ENCODE measurements around the gene CHCHD3.

Gene CHCHD3

GRCh38 chr7:133081119-133081598 is 731 bp downstream of the CHCHD3 start:
- H3K9ac ChIP-seq (ENCODE audit: low read length): peak overlapping the region; percentile 94
- peak overlapping the region; percentile 98 for H3K4me3 ChIP-seq (ENCODE audit: low read length)
- peak overlapping the region; percentile 95 for H3K4me2 ChIP-seq (ENCODE audit: low read length)
- peaks cover 11% of the 10 kb centered on the region for H3K36me3 ChIP-seq (replicated peaks; ENCODE audit: low read depth, low read length)
- peak overlapping the region; percentile 42; the same call in 1 of the 2 replicates for H3K27ac ChIP-seq (ENCODE audit: low read length)
- peaks cover 11% of the 10 kb centered on the region for H3K4me1 ChIP-seq (ENCODE audit: low read length)
- H3K79me2 ChIP-seq (ENCODE audit: low read length): peaks cover 58% of the 10 kb centered on the region
- TF ChIP-seq CTCF (IDR thresholded peaks at IDR 0.05; ENCODE audit: low read depth, low read length) (no peak), EZH2phosphoT487 (IDR thresholded peaks at IDR 0.05; ENCODE audit: low read depth) (no peak)
- H3K27me3 ChIP-seq (ENCODE audit: low read depth, low read length): no peaks in the 10 kb centered on the region
- no peak overlapping the region for H2AFZ ChIP-seq (ENCODE audit: low read depth, low read length)
- H4K20me1 ChIP-seq (ENCODE audit: insufficient read depth, low read length): peaks cover 24% of the 10 kb centered on the region; the same call in 1 of the 2 replicates
- H3K9me3 ChIP-seq (ENCODE audit: insufficient read depth, low read length): no peaks in the 10 kb centered on the region

- H3K79me2 ChIP-seq (ENCODE audit: low read length): peaks cover 72% of the 10 kb centered on the region
- peaks cover 11% of the 10 kb centered on the region for H3K4me1 ChIP-seq (ENCODE audit: low read length)
- H3K9me3 ChIP-seq (ENCODE audit: insufficient read depth, low read length): no peaks in the 10 kb centered on the region
- TF ChIP-seq CTCF (IDR thresholded peaks at IDR 0.05; ENCODE audit: low read depth, low read length) (no peak), EZH2phosphoT487 (IDR thresholded peaks at IDR 0.05; ENCODE audit: low read depth) (no peak)
- H3K27ac ChIP-seq (ENCODE audit: low read length): no peak overlapping the region
- H3K27me3 ChIP-seq (ENCODE audit: low read depth, low read length): no peaks in the 10 kb centered on the region
- peaks cover 32% of the 10 kb centered on the region for H4K20me1 ChIP-seq (ENCODE audit: insufficient read depth, low read length)
- no peak overlapping the region for H3K4me2 ChIP-seq (ENCODE audit: low read length)
- no peak overlapping the region for H3K4me3 ChIP-seq (ENCODE audit: low read length)
- H2AFZ ChIP-seq (ENCODE audit: low read depth, low read length): no peak overlapping the region
- H3K36me3 ChIP-seq (replicated peaks; ENCODE audit: low read depth, low read length): peaks cover 16% of the 10 kb centered on the region
- no peak overlapping the region for H3K9ac ChIP-seq (ENCODE audit: low read length)
Measured at GRCh38 chr7:133079296-133079695, 2.6 kb downstream of the CHCHD3 start.

GRCh38 chr7:133077394-133077793 is 4.5 kb downstream of the CHCHD3 start:
- no peak overlapping the region for H3K9ac ChIP-seq (ENCODE audit: low read length)
- H3K36me3 ChIP-seq (replicated peaks; ENCODE audit: low read depth, low read length): peaks cover 16% of the 10 kb centered on the region
- TF ChIP-seq EZH2phosphoT487 (IDR thresholded peaks at IDR 0.05; ENCODE audit: low read depth) (no peak), CTCF (IDR thresholded peaks at IDR 0.05; ENCODE audit: low read depth, low read length) (no peak)
- peaks cover 91% of the 10 kb centered on the region for H3K79me2 ChIP-seq (ENCODE audit: low read length)
- no peaks in the 10 kb centered on the region for H3K9me3 ChIP-seq (ENCODE audit: insufficient read depth, low read length)
- H3K4me2 ChIP-seq (ENCODE audit: low read length): no peak overlapping the region
- H3K4me3 ChIP-seq (ENCODE audit: low read length): no peak overlapping the region
- no peak overlapping the region for H2AFZ ChIP-seq (ENCODE audit: low read depth, low read length)
- no peaks in the 10 kb centered on the region for H3K27me3 ChIP-seq (ENCODE audit: low read depth, low read length)
- H3K27ac ChIP-seq (ENCODE audit: low read length): no peak overlapping the region
- peaks cover 39% of the 10 kb centered on the region for H4K20me1 ChIP-seq (ENCODE audit: insufficient read depth, low read length)
- H3K4me1 ChIP-seq (ENCODE audit: low read length): peaks cover 9% of the 10 kb centered on the region

- Histone ChIP-seq H3K4me1 (ENCODE audit: low read length) (peaks cover 7% of the 10 kb centered on the region), H4K20me1 (ENCODE audit: insufficient read depth, low read length) (peaks cover 45% of the 10 kb centered on the region), H3K79me2 (ENCODE audit: low read length) (peaks cover 94% of the 10 kb centered on the region), H3K4me3 (ENCODE audit: low read length) (no peak overlapping the region), H3K36me3 (replicated peaks; ENCODE audit: low read depth, low read length) (peaks cover 16% of the 10 kb centered on the region), H3K9me3 (ENCODE audit: insufficient read depth, low read length) (no peaks in the 10 kb centered on the region), H3K27me3 (ENCODE audit: low read depth, low read length) (no peaks in the 10 kb centered on the region), H3K9ac (ENCODE audit: low read length) (no peak overlapping the region), H3K27ac (ENCODE audit: low read length) (no peak overlapping the region), H3K4me2 (ENCODE audit: low read length) (no peak overlapping the region), H2AFZ (ENCODE audit: low read depth, low read length) (no peak overlapping the region)
- TF ChIP-seq CTCF (IDR thresholded peaks at IDR 0.05; ENCODE audit: low read depth, low read length) (no peak), EZH2phosphoT487 (IDR thresholded peaks at IDR 0.05; ENCODE audit: low read depth) (no peak)
Measured at GRCh38 chr7:133076142-133076541, 5.7 kb downstream of the CHCHD3 start.
